Measurements from ENCODE around the gene CCDC149.

CCDC149 gene

GRCh38 chr4:24768006-24768405 is 144.8 kb downstream of the CCDC149 start:
- no peak overlapping the region for H3K9ac ChIP-seq (ENCODE audit: low read length)
- H3K23ac ChIP-seq (ENCODE audit: low read length), result no peak overlapping the region
- no peak overlapping the region for H3K18ac ChIP-seq (ENCODE audit: low read length)
- WGBS (ENCODE audit: extremely low coverage, insufficient coverage, insufficient read length), result no CpG with 5 or more reads among the region's 5 CpGs
- H3K14ac ChIP-seq (ENCODE audit: low read length), result no peak overlapping the region
- peaks cover 2% of the 10 kb centered on the region for H3K9me3 ChIP-seq (ENCODE audit: insufficient read depth, low read depth, low read length)
- no peak overlapping the region for H2BK5ac ChIP-seq (ENCODE audit: low read depth, low read length, poor library complexity)
- no peaks in the 10 kb centered on the region for H3K36me3 ChIP-seq (ENCODE audit: control insufficient read depth in 1 of 2, insufficient read depth in 2 of 2, low read length in 2 of 2)
- no peak overlapping the region for H3K4me3 ChIP-seq (ENCODE audit: low read depth, low read length)
- H4K12ac ChIP-seq (ENCODE audit: low read depth, low read length), result no peak overlapping the region
- H3K4ac ChIP-seq (ENCODE audit: low read depth, low read length), result no peak overlapping the region
- no peak overlapping the region for H2AK5ac ChIP-seq (ENCODE audit: low read length)
- H2AFZ ChIP-seq (ENCODE audit: insufficient read depth, low read length, poor library complexity), result no peak overlapping the region
- peaks cover 5 to 7% of the 10 kb centered on the region in 2 experiments for H3K4me1 ChIP-seq (ENCODE audit: control insufficient read depth in 1 of 2, insufficient read depth in 2 of 2, low read length in 2 of 2)
- H3K27ac ChIP-seq (ENCODE audit: low read depth, low read length), result no peak overlapping the region
- no peak overlapping the region for H2BK120ac ChIP-seq (ENCODE audit: insufficient read depth, low read length, poor library complexity)
- H3K79me1 ChIP-seq (ENCODE audit: low read length), result peaks cover 5% of the 10 kb centered on the region
- no peak overlapping the region for H2BK12ac ChIP-seq (ENCODE audit: low read length)
- no peak for DNase-seq
- no peak overlapping the region for H4K8ac ChIP-seq (ENCODE audit: low read depth, low read length)
- H3K79me2 ChIP-seq (ENCODE audit: control insufficient read depth, insufficient read depth, low read length, poor library complexity), result no peaks in the 10 kb centered on the region
- no peak overlapping the region for H4K91ac ChIP-seq (ENCODE audit: low read depth, low read length)
- H3K27me3 ChIP-seq (ENCODE audit: insufficient read depth, low read length), result no peaks in the 10 kb centered on the region
- H3K4me2 ChIP-seq (ENCODE audit: low read length), result no peak overlapping the region

GRCh38 chr4:24765376-24765988 is 147.4 kb downstream of the CCDC149 start:
- H4K12ac ChIP-seq (ENCODE audit: low read depth, low read length), result no peak overlapping the region
- H3K9me3 ChIP-seq (ENCODE audit: insufficient read depth, low read depth, low read length), result peaks cover 2% of the 10 kb centered on the region
- no peak overlapping the region for H2AK5ac ChIP-seq (ENCODE audit: low read length)
- no peak overlapping the region for H2BK120ac ChIP-seq (ENCODE audit: insufficient read depth, low read length, poor library complexity)
- H3K4me3 ChIP-seq (ENCODE audit: low read depth, low read length), result no peak overlapping the region
- H3K4ac ChIP-seq (ENCODE audit: low read depth, low read length), result no peak overlapping the region
- no peak overlapping the region for H3K23ac ChIP-seq (ENCODE audit: low read length)
- H3K79me1 ChIP-seq (ENCODE audit: low read length), result peaks cover 6% of the 10 kb centered on the region
- no peaks in the 10 kb centered on the region for H3K27me3 ChIP-seq (ENCODE audit: insufficient read depth, low read length)
- no peak overlapping the region for H3K18ac ChIP-seq (ENCODE audit: low read length)
- no peak overlapping the region for H2BK5ac ChIP-seq (ENCODE audit: low read depth, low read length, poor library complexity)
- no peak overlapping the region for H4K8ac ChIP-seq (ENCODE audit: low read depth, low read length)
- H3K9ac ChIP-seq (ENCODE audit: low read length), result peak overlapping the region; percentile 56
- no peak overlapping the region for H4K91ac ChIP-seq (ENCODE audit: low read depth, low read length)
- H3K79me2 ChIP-seq (ENCODE audit: control insufficient read depth, insufficient read depth, low read length, poor library complexity), result no peaks in the 10 kb centered on the region
- H3K36me3 ChIP-seq (ENCODE audit: control insufficient read depth in 1 of 2, insufficient read depth in 2 of 2, low read length in 2 of 2), result no peaks in the 10 kb centered on the region
- no peak overlapping the region for H2AFZ ChIP-seq (ENCODE audit: insufficient read depth, low read length, poor library complexity)
- H3K4me1 ChIP-seq (ENCODE audit: control insufficient read depth in 1 of 2, insufficient read depth in 2 of 2, low read length in 2 of 2), result peaks cover 6 to 8% of the 10 kb centered on the region in 2 experiments
- no peak overlapping the region for H3K27ac ChIP-seq (ENCODE audit: low read depth, low read length)
- H3K4me2 ChIP-seq (ENCODE audit: low read length), result no peak overlapping the region
- no peak overlapping the region for H3K14ac ChIP-seq (ENCODE audit: low read length)
- H2BK12ac ChIP-seq (ENCODE audit: low read length), result peak overlapping the region; percentile 17
- peak in 1 of 2 donors; percentile 66 for DNase-seq
- WGBS (ENCODE audit: extremely low coverage, insufficient coverage, insufficient read length), result no CpG with 5 or more reads among the region's 4 CpGs

- no peak overlapping the region for H2BK12ac ChIP-seq (ENCODE audit: low read length)
- H3K4me2 ChIP-seq (ENCODE audit: low read length), result no peak overlapping the region
- H4K91ac ChIP-seq (ENCODE audit: low read depth, low read length), result no peak overlapping the region
- no peak overlapping the region for H3K4me3 ChIP-seq (ENCODE audit: low read depth, low read length)
- no CpG with 5 or more reads among the region's 3 CpGs for WGBS (ENCODE audit: extremely low coverage, insufficient coverage, insufficient read length)
- H3K27me3 ChIP-seq (ENCODE audit: insufficient read depth, low read length), result no peaks in the 10 kb centered on the region
- no peak overlapping the region for H2AK5ac ChIP-seq (ENCODE audit: low read length)
- H3K23ac ChIP-seq (ENCODE audit: low read length), result no peak overlapping the region
- H3K27ac ChIP-seq (ENCODE audit: low read depth, low read length), result peak overlapping the region; percentile 63
- no peaks in the 10 kb centered on the region for H3K79me2 ChIP-seq (ENCODE audit: control insufficient read depth, insufficient read depth, low read length, poor library complexity)
- H3K36me3 ChIP-seq (ENCODE audit: control insufficient read depth in 1 of 2, insufficient read depth in 2 of 2, low read length in 2 of 2), result no peaks in the 10 kb centered on the region
- H4K12ac ChIP-seq (ENCODE audit: low read depth, low read length), result no peak overlapping the region
- no peak overlapping the region for H3K4ac ChIP-seq (ENCODE audit: low read depth, low read length)
- DNase-seq, result peak; percentile 58 to 65
- no peak overlapping the region for H2BK5ac ChIP-seq (ENCODE audit: low read depth, low read length, poor library complexity)
- H3K4me1 ChIP-seq (ENCODE audit: control insufficient read depth in 1 of 2, insufficient read depth in 2 of 2, low read length in 2 of 2), result peaks cover 3 to 6% of the 10 kb centered on the region in 2 experiments
- no peak overlapping the region for H3K18ac ChIP-seq (ENCODE audit: low read length)
- no peak overlapping the region for H2BK120ac ChIP-seq (ENCODE audit: insufficient read depth, low read length, poor library complexity)
- H2AFZ ChIP-seq (ENCODE audit: insufficient read depth, low read length, poor library complexity), result no peak overlapping the region
- H3K9me3 ChIP-seq (ENCODE audit: insufficient read depth, low read depth, low read length), result peaks cover 2% of the 10 kb centered on the region
- H3K9ac ChIP-seq (ENCODE audit: low read length), result no peak overlapping the region
- no peak overlapping the region for H4K8ac ChIP-seq (ENCODE audit: low read depth, low read length)
- H3K14ac ChIP-seq (ENCODE audit: low read length), result no peak overlapping the region
- peaks cover 6% of the 10 kb centered on the region for H3K79me1 ChIP-seq (ENCODE audit: low read length)
Observed at GRCh38 chr4:24764345-24764744, 148.5 kb downstream of the CCDC149 start.

- H2BK5ac ChIP-seq (ENCODE audit: low read depth, low read length, poor library complexity), result no peak overlapping the region
- no peak overlapping the region for H3K4ac ChIP-seq (ENCODE audit: low read depth, low read length)
- H4K91ac ChIP-seq (ENCODE audit: low read depth, low read length), result no peak overlapping the region
- H3K4me3 ChIP-seq (ENCODE audit: low read depth, low read length), result no peak overlapping the region
- peak; percentile 91 to 96 for DNase-seq
- H2BK120ac ChIP-seq (ENCODE audit: insufficient read depth, low read length, poor library complexity), result no peak overlapping the region
- H4K8ac ChIP-seq (ENCODE audit: low read depth, low read length), result no peak overlapping the region
- H3K27me3 ChIP-seq (ENCODE audit: insufficient read depth, low read length), result no peaks in the 10 kb centered on the region
- no peak overlapping the region for H2BK12ac ChIP-seq (ENCODE audit: low read length)
- H3K79me1 ChIP-seq (ENCODE audit: low read length), result peaks cover 6% of the 10 kb centered on the region
- H3K9me3 ChIP-seq (ENCODE audit: insufficient read depth, low read depth, low read length), result peaks cover 2% of the 10 kb centered on the region
- H2AK5ac ChIP-seq (ENCODE audit: low read length), result no peak overlapping the region
- H3K23ac ChIP-seq (ENCODE audit: low read length), result no peak overlapping the region
- H3K14ac ChIP-seq (ENCODE audit: low read length), result no peak overlapping the region
- H3K4me1 ChIP-seq (ENCODE audit: control insufficient read depth in 1 of 2, insufficient read depth in 2 of 2, low read length in 2 of 2), result peaks cover 3 to 6% of the 10 kb centered on the region in 2 experiments
- no peak overlapping the region for H3K18ac ChIP-seq (ENCODE audit: low read length)
- no peak overlapping the region for H3K4me2 ChIP-seq (ENCODE audit: low read length)
- H3K27ac ChIP-seq (ENCODE audit: low read depth, low read length), result peak overlapping the region; percentile 63
- WGBS (ENCODE audit: extremely low coverage, insufficient coverage, insufficient read length), result no CpG with 5 or more reads among the region's 5 CpGs
- no peak overlapping the region for H3K9ac ChIP-seq (ENCODE audit: low read length)
- H2AFZ ChIP-seq (ENCODE audit: insufficient read depth, low read length, poor library complexity), result no peak overlapping the region
- H3K79me2 ChIP-seq (ENCODE audit: control insufficient read depth, insufficient read depth, low read length, poor library complexity), result no peaks in the 10 kb centered on the region
- H4K12ac ChIP-seq (ENCODE audit: low read depth, low read length), result no peak overlapping the region
- no peaks in the 10 kb centered on the region for H3K36me3 ChIP-seq (ENCODE audit: control insufficient read depth in 1 of 2, insufficient read depth in 2 of 2, low read length in 2 of 2)
Observed at GRCh38 chr4:24763631-24764297, 149.1 kb downstream of the CCDC149 start.
